Calu3 (cell line): Measurements from ENCODE around the gene WWOX. TPM values are rescaled to one million over a fixed set of nuclear protein-coding genes. Genes with fewer than 3 reads are reported as not detected.

Experiments
- BruUV-seq: library from RNA; stranded (reverse); fragments of 400-500 nt; replicated peaks from 2 replicates; lab custom pipeline; 2021; lab: Mats Ljungman, UMichigan
- CTCF ChIA-PET: fragments of 300-600 bp; sonication (Branson Sonifier 250); formaldehyde crosslinking; loops from one replicate; lab custom pipeline; 2022; ENCODE audit warnings: antibody characterized with exemption; lab: Charles Lee
- DNase-seq: peaks from one replicate; pipeline ENCODE4 v3.0.0; 2022
- H3K27ac Mint-ChIP-seq: one replicate; pipeline ENCODE4 v1.8.0; 2022; ENCODE audit warnings: mixed read lengths; ENCODE audit not compliant: unreplicated experiment
- H3K27me3 Mint-ChIP-seq: one replicate; pipeline ENCODE4 v1.8.0; 2022; ENCODE audit warnings: mixed read lengths; ENCODE audit not compliant: unreplicated experiment
- H3K36me3 Mint-ChIP-seq: one replicate; pipeline ENCODE4 v1.8.0; 2022; ENCODE audit warnings: mild to moderate bottlenecking, moderate library complexity, mixed read lengths; ENCODE audit not compliant: insufficient read depth, unreplicated experiment
- H3K4me1 Mint-ChIP-seq: one replicate; pipeline ENCODE4 v1.8.0; 2022; ENCODE audit warnings: mild to moderate bottlenecking, low read depth, mixed read lengths; ENCODE audit not compliant: unreplicated experiment
- H3K4me3 Mint-ChIP-seq: one replicate; pipeline ENCODE4 v1.8.0; 2022; ENCODE audit warnings: mild to moderate bottlenecking, low read depth, moderate library complexity, mixed read lengths; ENCODE audit not compliant: unreplicated experiment
- H3K9me3 Mint-ChIP-seq: one replicate; pipeline ENCODE4 v1.8.0; 2022; ENCODE audit warnings: low read depth, mixed read lengths; ENCODE audit not compliant: unreplicated experiment
- CTCF ChIP-seq: fragments of 200-600 bp; IDR thresholded peaks from one replicate; pipeline ENCODE4 v1.8.0; 2022; ENCODE audit warnings: antibody characterized with exemption; ENCODE audit not compliant: unreplicated experiment
- intact Hi-C: fragments of 100-400 bp; cut with micrococcal nuclease; formaldehyde crosslinking; loops from one replicate; pipeline ENCODE4 v1.10.0; 2022; ENCODE audit not compliant: unreplicated experiment
- total RNA-seq: library from RNA; stranded (reverse); gene quantifications from 2 replicates; pipeline ENCODE4 v1.2.3, GENCODE V29; 2022

Gene WWOX
- total RNA-seq, 1 experiment from 2014 or later = 33.5 TPM

- BruUV-seq = no TSS peak
- H3K9me3 Mint-ChIP-seq = peaks cover 12% of the 10 kb centered on the region
- CTCF ChIA-PET = no interaction called here
- no peaks in the 10 kb centered on the region for H3K27me3 Mint-ChIP-seq
- no peak overlapping the region for H3K4me3 Mint-ChIP-seq
- H3K27ac Mint-ChIP-seq = no peak overlapping the region
- no peaks in the 10 kb centered on the region for H3K36me3 Mint-ChIP-seq
- intact Hi-C loops = no loop called here
- TF ChIP-seq CTCF = no peak
- no peaks in the 10 kb centered on the region for H3K4me1 Mint-ChIP-seq
- no peak for DNase-seq
Observed at GRCh38 chr16:78396673-78397072, 297.2 kb downstream of the WWOX start.

DNA sequence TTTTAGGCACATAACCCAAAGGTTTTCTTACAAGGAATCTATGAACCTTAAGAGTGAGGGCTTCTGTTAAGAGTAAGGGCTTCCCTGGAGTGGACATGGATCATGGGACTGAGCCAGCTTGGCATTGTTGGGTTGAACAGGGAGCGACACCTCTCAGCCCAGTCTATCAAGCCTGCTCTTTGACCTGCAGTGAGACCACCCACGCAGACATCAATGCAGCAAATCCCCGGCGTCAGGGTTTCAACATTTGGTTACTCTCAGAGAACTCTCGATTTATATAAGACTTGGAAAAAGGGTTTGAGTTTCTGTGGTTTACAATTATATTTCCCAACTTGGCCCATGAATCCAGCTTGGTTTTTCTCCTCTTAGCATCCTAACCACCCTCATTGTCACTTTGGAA, 299.9 kb downstream of the WWOX start:
- no peak for DNase-seq
- no peak overlapping the region for H3K4me3 Mint-ChIP-seq
- H3K27me3 Mint-ChIP-seq = no peaks in the 10 kb centered on the region
- H3K9me3 Mint-ChIP-seq = peaks cover 9% of the 10 kb centered on the region
- no peak overlapping the region for H3K27ac Mint-ChIP-seq
- no peaks in the 10 kb centered on the region for H3K4me1 Mint-ChIP-seq
- CTCF ChIA-PET = no interaction called here
- TF ChIP-seq CTCF = no peak
- BruUV-seq = no TSS peak
- H3K36me3 Mint-ChIP-seq = no peaks in the 10 kb centered on the region
- intact Hi-C loops = no loop called here

DNA sequence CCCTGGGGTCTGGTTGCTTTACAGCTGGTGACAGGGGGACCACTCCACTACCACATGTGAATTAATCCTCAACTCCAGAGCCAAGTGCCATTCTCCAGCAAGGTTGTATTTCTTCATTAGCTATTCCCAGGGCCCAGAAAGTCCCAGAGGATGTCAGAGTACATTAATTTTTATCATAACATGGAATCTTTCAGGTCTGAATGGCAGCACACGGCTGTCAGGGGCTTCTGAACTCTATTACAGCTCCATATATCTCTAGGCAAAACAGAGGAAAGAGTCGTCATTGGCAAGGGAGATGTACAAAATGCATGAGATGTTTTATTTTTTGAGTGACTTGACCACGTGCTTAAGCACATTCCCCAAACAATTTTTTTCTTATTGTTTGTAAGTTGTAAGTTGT, 303.4 kb downstream of the WWOX start:
- no peaks in the 10 kb centered on the region for H3K4me1 Mint-ChIP-seq
- H3K4me3 Mint-ChIP-seq = no peak overlapping the region
- intact Hi-C loops = no loop called here
- peaks cover 3% of the 10 kb centered on the region for H3K9me3 Mint-ChIP-seq
- BruUV-seq = no TSS peak
- no peak for DNase-seq
- CTCF ChIA-PET = no interaction called here
- no peak overlapping the region for H3K27ac Mint-ChIP-seq
- H3K27me3 Mint-ChIP-seq = no peaks in the 10 kb centered on the region
- H3K36me3 Mint-ChIP-seq = no peaks in the 10 kb centered on the region
- TF ChIP-seq CTCF = no peak

DNA sequence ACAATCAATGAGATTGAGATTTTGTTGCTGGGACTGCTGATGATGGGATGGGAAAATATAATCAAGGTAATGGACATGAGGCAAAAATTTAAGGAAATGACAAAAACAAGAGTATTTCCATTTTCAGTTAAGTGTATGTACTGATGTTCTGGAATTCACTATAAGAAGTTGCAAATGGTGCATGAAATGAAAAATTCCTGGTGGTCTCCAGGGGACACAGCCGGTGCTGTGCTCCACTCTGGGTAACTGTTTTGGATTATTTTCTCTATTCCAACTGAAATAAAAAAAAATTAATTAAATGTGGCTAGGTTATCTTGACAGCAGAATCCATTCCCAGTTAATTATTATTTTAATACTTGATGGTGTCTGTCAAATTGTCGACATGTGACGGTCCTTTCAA, 305.6 kb downstream of the WWOX start:
- Mint-ChIP-seq H3K4me1 (no peaks in the 10 kb centered on the region), H3K27me3 (no peaks in the 10 kb centered on the region), H3K36me3 (no peaks in the 10 kb centered on the region), H3K9me3 (peaks cover 6% of the 10 kb centered on the region), H3K4me3 (no peak overlapping the region), H3K27ac (no peak overlapping the region)
- intact Hi-C loops = no loop called here
- BruUV-seq = no TSS peak
- no peak for TF ChIP-seq CTCF
- CTCF ChIA-PET = no interaction called here
- DNase-seq = no peak
